ENCODE data around the gene KIF17.

The KIF17 gene

DNA sequence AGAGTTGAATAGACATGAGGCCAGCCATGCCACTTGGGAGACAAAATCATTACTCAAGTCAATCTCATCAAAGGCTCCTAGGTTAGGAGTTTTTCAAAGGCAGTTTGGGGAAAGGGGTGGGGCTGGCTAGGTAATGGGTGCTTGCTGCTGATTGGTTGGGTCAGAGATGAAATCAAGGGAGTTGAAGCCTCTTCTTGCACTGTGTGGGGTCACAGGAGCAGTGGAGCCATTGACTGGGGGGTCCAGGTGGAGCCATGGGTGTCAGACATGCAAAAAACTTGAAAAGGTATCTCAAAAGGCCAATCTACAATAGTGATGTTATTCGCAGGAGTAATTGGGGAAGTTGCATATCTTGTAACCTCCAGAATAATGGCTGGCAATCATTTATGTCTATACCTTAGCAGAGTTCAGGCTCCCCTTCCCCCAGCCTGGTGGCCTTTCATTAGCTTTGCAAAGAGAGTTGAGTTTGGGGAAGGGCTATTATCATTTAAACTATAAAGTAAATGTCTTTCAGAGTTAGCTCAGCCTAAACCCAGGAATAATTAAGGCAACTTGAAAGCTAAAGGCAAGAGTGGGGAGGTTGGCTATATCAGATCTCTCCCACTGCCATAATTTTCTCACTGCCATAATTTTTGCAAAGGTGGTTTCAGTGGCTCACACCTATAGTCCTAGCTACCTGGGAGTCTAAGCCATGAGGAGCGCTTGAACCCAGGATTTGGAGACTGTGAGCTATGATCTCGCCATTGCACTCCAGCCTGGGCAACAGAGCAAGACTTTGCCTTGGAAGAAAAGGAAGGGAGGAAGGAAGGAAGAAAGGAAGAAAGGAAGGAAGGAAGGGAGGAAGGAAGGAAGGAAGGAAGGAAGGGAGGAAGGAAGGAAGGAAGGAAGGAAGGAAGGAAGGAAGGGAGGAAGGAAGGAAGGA is 92.4 kb downstream of the KIF17 start:
- DNase-seq (ENCODE audit: low spot score): no peak

DNA sequence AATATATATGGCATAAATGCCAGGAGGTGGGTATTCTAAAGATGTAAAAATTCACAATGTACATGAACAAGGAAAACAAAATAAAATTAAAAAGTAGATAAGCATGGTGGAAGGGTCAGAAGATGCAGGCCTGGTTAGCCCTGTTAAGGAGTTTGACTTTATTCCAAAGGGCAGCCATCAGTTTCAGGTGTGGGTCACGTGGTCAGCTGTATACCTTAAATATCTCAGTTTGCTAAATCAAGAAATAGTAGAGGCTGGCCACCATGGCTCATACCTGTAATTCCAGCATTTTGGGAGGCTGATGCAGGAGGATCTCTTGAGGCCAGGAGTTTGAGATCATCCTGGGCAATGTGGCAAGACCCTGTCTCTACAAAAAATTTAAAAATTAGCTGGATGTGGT is 93.1 kb downstream of the KIF17 start:
- DNase-seq (ENCODE audit: low spot score): no peak

DNA sequence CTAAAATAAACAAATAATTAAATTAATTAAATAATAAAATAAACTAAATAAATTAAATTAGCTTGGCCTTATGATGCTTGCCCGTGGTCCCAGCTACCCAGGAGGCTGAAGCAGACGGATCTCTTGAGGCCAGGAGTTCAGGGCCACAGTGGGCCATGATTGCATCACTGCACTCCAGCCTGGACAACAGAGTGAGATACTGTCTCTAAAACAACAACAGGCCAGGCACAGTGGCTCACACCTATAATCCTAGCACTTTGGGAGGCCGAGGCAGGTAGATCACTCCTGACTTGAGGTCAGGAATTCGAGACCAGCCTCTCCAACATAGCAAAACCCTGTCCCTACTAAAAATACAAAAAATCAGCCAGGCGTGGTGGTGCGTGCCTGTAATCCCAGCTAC is 96.8 kb downstream of the KIF17 start:
- DNase-seq (ENCODE audit: low spot score): no peak

DNA sequence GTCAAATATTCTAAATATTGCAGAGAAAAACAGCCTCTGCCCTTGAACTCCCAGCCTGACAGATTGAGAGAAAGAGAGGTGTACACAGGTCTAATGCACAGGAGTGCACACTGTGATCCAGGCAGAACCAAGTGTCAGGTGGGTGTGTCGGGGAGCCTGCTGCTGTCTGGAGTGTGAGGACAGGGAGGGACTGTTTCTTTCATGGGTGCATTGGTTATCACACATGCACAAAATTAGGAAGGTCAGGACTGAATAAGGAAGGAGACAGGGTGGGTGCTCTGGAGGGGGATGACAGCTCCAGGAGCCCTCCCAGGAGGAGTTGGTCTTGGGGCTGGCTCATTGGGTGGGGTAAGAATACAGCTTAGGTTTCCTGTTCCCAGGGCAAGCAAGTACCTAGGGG is 97.8 kb downstream of the KIF17 start:
- DNase-seq (ENCODE audit: low spot score): no peak

DNA sequence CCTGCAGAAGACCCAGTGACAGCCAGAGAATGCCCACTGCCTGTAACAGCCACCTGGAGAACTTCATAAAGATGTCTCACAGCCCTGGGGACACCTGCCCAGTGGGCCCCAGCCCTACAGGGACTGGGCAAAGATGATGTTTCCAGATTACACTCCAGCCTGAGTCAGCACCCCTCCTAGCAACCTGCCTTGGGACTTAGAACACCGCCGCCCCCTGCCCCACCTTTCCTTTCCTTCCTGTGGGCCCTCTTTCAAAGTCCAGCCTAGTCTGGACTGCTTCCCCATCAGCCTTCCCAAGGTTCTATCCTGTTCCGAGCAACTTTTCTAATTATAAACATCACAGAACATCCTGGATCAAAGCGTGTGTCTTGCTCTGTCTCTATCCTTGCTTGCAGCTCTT is 99.3 kb downstream of the KIF17 start:
- no peak for DNase-seq (ENCODE audit: low spot score)

DNA sequence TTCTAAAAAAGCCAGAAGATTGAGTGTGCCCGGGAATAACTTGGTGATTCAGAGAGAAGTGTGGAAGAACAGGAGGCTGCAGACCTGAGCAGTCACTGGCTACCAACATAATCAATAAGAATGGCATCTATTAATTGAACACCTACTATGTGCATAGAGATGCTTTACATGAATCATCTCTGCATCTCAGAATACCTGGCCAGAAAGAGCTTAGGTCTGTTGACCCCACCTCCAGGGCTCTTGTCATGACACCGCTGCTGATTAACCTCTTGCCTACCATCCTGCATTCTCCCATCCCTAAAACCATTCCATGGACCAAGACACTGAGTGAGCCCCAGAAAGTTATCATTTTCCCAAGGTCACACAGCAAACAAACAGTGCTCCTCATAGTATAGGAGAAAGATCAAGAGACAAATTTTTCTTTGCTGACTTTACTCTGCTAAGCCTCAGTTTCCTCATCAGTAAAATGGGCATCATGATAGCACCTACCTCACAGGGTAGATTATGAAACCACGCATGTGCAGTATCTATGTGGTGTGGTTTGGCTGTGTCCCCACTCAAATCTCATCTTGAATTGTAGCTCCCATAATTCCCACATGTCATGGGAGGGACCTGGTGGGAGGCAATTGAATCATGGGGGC is 100.8 kb downstream of the KIF17 start:
- DNase-seq (ENCODE audit: low spot score): no peak

DNA sequence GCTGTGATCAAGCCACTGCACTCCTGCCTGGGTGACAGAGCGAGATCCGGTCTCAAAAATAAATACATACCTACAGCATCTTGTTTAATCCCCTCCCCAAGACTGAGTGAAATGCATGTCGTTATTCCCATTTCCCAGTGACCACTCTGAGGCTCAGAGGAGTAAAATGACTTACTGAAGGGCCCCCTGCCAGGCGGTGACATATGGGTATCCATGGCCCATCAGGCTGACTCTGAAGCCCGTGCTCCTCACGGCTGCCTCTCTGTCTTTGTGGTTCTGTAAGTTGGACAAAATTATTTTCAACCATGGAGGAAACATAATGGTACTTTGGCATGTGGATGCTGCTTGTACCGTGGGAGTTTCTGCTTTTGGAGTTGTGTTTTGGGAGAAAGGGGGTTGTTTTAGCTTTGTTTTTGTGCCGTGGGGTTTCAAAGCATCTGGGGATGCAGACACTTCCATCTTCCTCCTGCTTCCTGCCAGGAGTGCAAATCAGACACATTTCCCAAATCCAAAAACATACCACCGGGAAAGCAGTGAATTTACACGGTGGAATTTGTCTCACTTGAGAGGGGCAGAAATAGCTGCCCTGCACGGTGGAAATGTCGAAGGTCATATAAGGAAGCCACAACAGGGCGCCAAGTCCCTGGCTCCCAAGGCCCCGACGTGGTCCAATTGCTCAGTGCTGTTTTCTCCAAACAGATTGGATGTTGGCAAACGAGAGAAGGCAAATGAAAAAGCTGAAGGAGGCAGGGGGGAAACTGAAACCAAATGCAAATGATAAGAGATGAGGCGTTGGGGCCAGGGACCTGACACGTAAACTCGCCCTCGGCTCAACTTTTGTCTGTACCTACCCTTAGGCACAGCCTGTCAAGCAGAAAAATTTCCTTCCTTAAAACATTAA is 101.6 kb downstream of the KIF17 start:
- DNase-seq (ENCODE audit: low spot score): no peak

DNA sequence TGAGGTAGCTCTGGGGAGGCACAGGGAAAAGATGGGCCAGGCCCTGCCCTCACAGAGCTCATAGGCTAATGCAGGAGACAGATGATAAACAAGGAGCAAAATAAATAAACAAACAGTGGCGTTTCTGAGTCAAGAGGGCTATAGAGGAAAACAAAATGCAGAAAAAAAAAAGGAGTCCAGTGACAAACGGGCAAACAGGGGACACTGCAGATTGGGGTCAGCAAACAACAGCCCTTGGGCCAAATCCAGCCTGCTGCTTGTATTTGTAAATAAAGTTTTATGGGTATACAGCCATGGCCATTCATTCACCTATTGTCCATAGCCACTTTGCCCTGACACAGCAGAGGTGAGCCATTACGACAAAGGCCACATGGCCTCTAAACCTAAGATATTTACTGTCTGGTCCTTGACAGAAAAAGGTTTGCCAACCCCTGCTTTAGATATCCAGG is 103.7 kb downstream of the KIF17 start:
- DNase-seq (ENCODE audit: low spot score): no peak
